Esophagus squamous epithelium (tissue), 5 donors: ENCODE results near the gene UBE2U. TPM values are rescaled to one million over a fixed set of nuclear protein-coding genes. Genes with fewer than 3 reads are reported as not detected.
A peak's percentile ranks its signal among the peaks of the same experiment; 100 is the strongest.
"Not testable (repeated sequence)": the region's sequence is repeated elsewhere in the genome, so short reads cannot be mapped to it uniquely, and the experiment has no call there.

Source experiments
- DNase-seq: peaks from one replicate; lab custom pipeline; 2025; lab: John Stamatoyannopoulos, UW
- H3K27ac ChIP-seq, 4 donors: fragments of 200-600 bp; sonication (generic); one replicate each; pipeline ENCODE4 v1.5.1; 2016 to 2019; ENCODE audit warnings: mild to moderate bottlenecking in 1 of 4
- H3K27me3 ChIP-seq, 4 donors: fragments of 200-600 bp; sonication (generic); 1 replicate in 3 of 4; 2 replicates in 1 of 4; pipeline versions ENCODE4 v1.5.1 to v1.6.0; 2017 to 2021; ENCODE audit warnings: antibody characterized with exemption in 1 of 4
- H3K36me3 ChIP-seq, 3 donors: fragments of 200-600 bp; sonication (generic); one replicate each; pipeline ENCODE4 v1.5.1; 2016 to 2019
- H3K4me1 ChIP-seq, 3 donors: fragments of 200-600 bp; sonication (generic); one replicate each; pipeline ENCODE4 v1.5.1; 2017 to 2019
- H3K4me3 ChIP-seq, 4 donors: fragments of 200-600 bp; sonication (generic); 1 replicate in 3 of 4; 2 replicates in 1 of 4; pipeline ENCODE4 v1.5.1; 2016 to 2019; ENCODE audit warnings: mild to moderate bottlenecking in 2 of 4, moderate library complexity in 1 of 4
- H3K9me3 ChIP-seq, 3 donors: fragments of 200-600 bp; sonication (generic); one replicate each; pipeline ENCODE4 v1.5.1; 2016 to 2019
- POLR2A ChIP-seq, 4 donors: fragments of 450-650 bp; IDR thresholded peaks; one replicate each; pipeline ENCODE4 v1.6.1; 2017; ENCODE audit warnings: antibody characterized with exemption in 4 of 4, mild to moderate bottlenecking in 4 of 4, moderate library complexity in 3 of 4
- WGBS, 2 donors: methylation state at CpG; one replicate each; pipeline ENCODE4 v1.1.5; 2018; 5-methylcytosine and 5-hydroxymethylcytosine counted together
- intact Hi-C: fragments of 100-400 bp; cut with DNase I; formaldehyde crosslinking; loops from one replicate; pipeline ENCODE4 v1.15.0; 2022
- total RNA-seq, 4 donors: library from RNA; depleted of rRNA; stranded (reverse); fragments of >200 nt; gene quantifications; one replicate each; pipeline ENCODE4 v1.1.0, GENCODE V29; 2016
- TF ChIP-seq, protein P1 (sequence below), 6 experiments: fragments of 450-650 bp in 4 of 6; fragments of 200-600 bp in 2 of 6; sonication (generic) in 2 of 6; IDR thresholded peaks; one replicate each; pipeline ENCODE4 v1.5.1; 2016 to 2019; ENCODE audit warnings: antibody characterized with exemption in 6 of 6, mild to moderate bottlenecking in 4 of 6, moderate library complexity in 4 of 6
- donor health status: DM: yes; HTN: yes; CAD: no.

Gene UBE2U
- total RNA-seq, 4 donors from 2014 or later, result not detected

- WGBS, 2 donors, result 68% methylated on average over 4 of the region's 4 CpGs
- intact Hi-C loops, result loop anchor here (10.0 kb wide), 1 partner anchor 549 kb away; no protein-coding TSS in a partner anchor
These were observed 40.3 kb downstream of the UBE2U start for GRCh38 chr1:64243757-64244080.

DNA sequence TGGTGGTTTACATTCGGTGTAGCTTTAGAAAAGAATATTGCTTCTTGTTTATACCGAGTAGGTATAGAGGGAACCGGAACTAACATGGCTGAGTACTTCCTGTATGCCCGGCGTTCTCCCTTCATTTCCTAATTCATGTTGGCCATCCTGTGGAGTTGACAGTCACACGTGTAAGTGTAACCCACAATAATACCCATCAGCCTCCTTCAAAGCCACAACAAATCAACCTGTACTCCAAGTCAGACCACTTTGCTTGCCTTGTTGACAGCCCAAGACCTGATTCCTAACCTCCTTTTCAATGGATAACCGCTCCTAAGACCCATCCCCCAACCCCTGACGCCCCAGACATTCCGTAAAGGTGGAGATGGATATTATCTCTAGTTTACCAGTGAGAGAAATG lies 42.1 kb downstream of the UBE2U start:
- Histone ChIP-seq H3K4me1 (peaks cover 0 to 8% (median 0%) of the 10 kb centered on the region in 3 donors), H3K27ac (no peak overlapping the region), H3K36me3 (no peaks in the 10 kb centered on the region), H3K9me3 (no peaks in the 10 kb centered on the region), H3K27me3 (peaks cover 0 to 5% (median 0%) of the 10 kb centered on the region in 4 donors), H3K4me3 (no peak overlapping the region)
- 47 to 51% methylated on average over 8 to 9 of the region's 9 CpGs for WGBS, 2 donors
- intact Hi-C loops, result loop anchor here (5.0 to 10.0 kb wide), 3 partner anchors 551 to 673 kb away; no protein-coding TSS in a partner anchor
- TF ChIP-seq POLR2A (IDR thresholded peaks at IDR 0.05), result no peak
- TF ChIP-seq, protein P1, sequence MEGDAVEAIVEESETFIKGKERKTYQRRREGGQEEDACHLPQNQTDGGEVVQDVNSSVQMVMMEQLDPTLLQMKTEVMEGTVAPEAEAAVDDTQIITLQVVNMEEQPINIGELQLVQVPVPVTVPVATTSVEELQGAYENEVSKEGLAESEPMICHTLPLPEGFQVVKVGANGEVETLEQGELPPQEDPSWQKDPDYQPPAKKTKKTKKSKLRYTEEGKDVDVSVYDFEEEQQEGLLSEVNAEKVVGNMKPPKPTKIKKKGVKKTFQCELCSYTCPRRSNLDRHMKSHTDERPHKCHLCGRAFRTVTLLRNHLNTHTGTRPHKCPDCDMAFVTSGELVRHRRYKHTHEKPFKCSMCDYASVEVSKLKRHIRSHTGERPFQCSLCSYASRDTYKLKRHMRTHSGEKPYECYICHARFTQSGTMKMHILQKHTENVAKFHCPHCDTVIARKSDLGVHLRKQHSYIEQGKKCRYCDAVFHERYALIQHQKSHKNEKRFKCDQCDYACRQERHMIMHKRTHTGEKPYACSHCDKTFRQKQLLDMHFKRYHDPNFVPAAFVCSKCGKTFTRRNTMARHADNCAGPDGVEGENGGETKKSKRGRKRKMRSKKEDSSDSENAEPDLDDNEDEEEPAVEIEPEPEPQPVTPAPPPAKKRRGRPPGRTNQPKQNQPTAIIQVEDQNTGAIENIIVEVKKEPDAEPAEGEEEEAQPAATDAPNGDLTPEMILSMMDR (IDR thresholded peaks at IDR 0.05), result no peak
- DNase-seq, result no peak

More at GRCh38 chr1:64243757-64244080, 40.3 kb downstream of the UBE2U start:
- no peaks in the 10 kb centered on the region for H3K9me3 ChIP-seq
- DNase-seq, result no peak
- TF ChIP-seq, protein P1 (IDR thresholded peaks at IDR 0.05), result no peak
- TF ChIP-seq POLR2A (IDR thresholded peaks at IDR 0.05), result no peak
- H3K4me1 ChIP-seq, result peaks cover 0 to 8% (median 0%) of the 10 kb centered on the region in 3 donors
- H3K27ac ChIP-seq, result no peak overlapping the region
- H3K36me3 ChIP-seq, result no peaks in the 10 kb centered on the region
- no peak overlapping the region for H3K4me3 ChIP-seq
- peaks cover 0 to 5% (median 0%) of the 10 kb centered on the region in 4 donors for H3K27me3 ChIP-seq

- TF ChIP-seq, protein P1 (IDR thresholded peaks at IDR 0.05), result peak; percentile 57 to 89 (median 74)
- TF ChIP-seq POLR2A (IDR thresholded peaks at IDR 0.05), result no peak
- H3K4me1 ChIP-seq, result peaks cover 0 to 8% (median 0%) of the 10 kb centered on the region in 3 donors
- no peak overlapping the region for H3K4me3 ChIP-seq
- WGBS, 2 donors, result 11 to 16% methylated on average over 4 of the region's 4 CpGs
- H3K27me3 ChIP-seq, result peaks cover 0 to 5% (median 0%) of the 10 kb centered on the region in 4 donors
- H3K36me3 ChIP-seq, result no peaks in the 10 kb centered on the region
- no peak overlapping the region for H3K27ac ChIP-seq
- intact Hi-C loops, result loop anchor here (5.0 to 10.0 kb wide), 3 partner anchors 552 to 674 kb away; no protein-coding TSS in a partner anchor
- no peaks in the 10 kb centered on the region for H3K9me3 ChIP-seq
- no peak for DNase-seq
These were observed 43.0 kb downstream of the UBE2U start for GRCh38 chr1:64246294-64246917.

GRCh38 chr1:64248065-64248464 lies 44.6 kb downstream of the UBE2U start:
- intact Hi-C loops, result loop anchor here (5.0 to 10.0 kb wide), 3 partner anchors 553 to 676 kb away; no protein-coding TSS in a partner anchor

DNA sequence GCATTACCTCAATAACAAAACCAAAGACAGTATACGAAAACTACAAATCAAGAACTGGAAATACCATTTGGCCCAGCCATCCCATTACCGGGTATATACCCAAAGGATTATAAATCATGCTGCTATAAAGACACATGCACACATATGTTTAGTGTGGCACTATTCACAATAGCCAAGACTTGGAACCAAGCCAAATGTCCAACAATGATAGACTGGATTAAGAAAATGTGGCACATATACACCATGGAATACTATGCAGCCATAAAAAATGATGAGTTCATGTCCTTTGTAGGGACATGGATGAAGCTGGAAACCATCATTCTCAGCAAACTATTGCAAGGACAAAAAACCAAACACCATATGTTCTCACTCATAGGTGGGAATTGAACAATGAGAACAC lies 47.0 kb downstream of the UBE2U start:
- H3K4me1 ChIP-seq, H3K27me3 ChIP-seq, H3K27ac ChIP-seq, H3K9me3 ChIP-seq, DNase-seq, intact Hi-C loops, H3K36me3 ChIP-seq, H3K4me3 ChIP-seq: not testable (repeated sequence)
- WGBS, 2 donors, result 75 to 76% methylated on average over 2 of the region's 2 CpGs

More at GRCh38 chr1:64248065-64248464, 44.6 kb downstream of the UBE2U start:
- no peak for DNase-seq
- WGBS, 2 donors, result 55 to 74% methylated on average over 4 to 5 of the region's 5 CpGs
- Histone ChIP-seq H3K27ac (no peak overlapping the region), H3K36me3 (no peaks in the 10 kb centered on the region), H3K4me1 (peaks cover 0 to 8% (median 0%) of the 10 kb centered on the region in 3 donors), H3K9me3 (no peaks in the 10 kb centered on the region), H3K4me3 (no peak overlapping the region), H3K27me3 (peaks cover 0 to 5% (median 0%) of the 10 kb centered on the region in 4 donors)
- TF ChIP-seq POLR2A (IDR thresholded peaks at IDR 0.05), result no peak
- TF ChIP-seq, protein P1 (IDR thresholded peaks at IDR 0.05), result no peak
